GM19328 (cell line): ENCODE measurements around the gene SLC25A44.

Experiments
- ATAC-seq: cut with Tn5 transposase; IDR thresholded peaks from one replicate; pipeline ENCODE4 v1.9.1; 2021; ENCODE audit warnings: mild to moderate bottlenecking, moderate library complexity; ENCODE audit not compliant: unreplicated experiment

Gene SLC25A44

DNA sequence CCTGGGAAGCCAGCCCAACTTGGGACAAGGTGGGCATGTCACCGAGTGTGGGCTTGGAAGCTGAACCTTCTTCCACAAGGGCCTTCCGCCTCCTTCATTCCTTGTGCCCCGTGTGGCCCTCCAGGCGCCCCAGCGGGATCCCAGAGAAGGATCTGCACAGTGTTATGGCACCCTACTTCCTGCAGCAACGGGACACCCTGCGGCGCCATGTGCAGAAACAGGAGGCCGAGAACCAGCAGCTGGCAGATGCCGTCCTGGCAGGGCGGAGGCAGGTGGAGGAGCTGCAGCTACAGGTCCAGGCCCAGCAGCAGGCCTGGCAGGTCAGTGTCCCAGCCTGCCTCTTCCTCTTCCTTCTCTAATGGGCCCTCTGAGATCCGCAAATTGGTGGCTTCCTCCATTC is 42.3 kb downstream of the SLC25A44 start:
- no peak for ATAC-seq

- ATAC-seq: no peak
Observed at GRCh38 chr1:156238248-156238647, 44.3 kb downstream of the SLC25A44 start.

- ATAC-seq: no peak
Observed at GRCh38 chr1:156241311-156241811, 47.5 kb downstream of the SLC25A44 start.

DNA sequence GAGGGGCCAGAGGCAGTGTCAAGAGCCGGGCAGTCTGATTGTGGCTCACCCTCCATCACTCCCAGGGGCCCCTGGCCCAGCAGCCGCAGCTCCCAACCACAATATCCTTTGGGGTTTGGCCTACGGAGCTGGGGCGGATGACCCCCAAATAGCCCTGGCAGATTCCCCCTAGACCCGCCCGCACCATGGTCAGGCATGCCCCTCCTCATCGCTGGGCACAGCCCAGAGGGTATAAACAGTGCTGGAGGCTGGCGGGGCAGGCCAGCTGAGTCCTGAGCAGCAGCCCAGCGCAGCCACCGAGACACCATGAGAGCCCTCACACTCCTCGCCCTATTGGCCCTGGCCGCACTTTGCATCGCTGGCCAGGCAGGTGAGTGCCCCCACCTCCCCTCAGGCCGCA is 48.0 kb downstream of the SLC25A44 start, which contains the start of gene BGLAP:
Gene BGLAP, plus strand, starts transcription at position 259 of the 400 bp plus-strand sequence. Its CDS starts 48 bp downstream, at position 307.
- no peak for ATAC-seq

DNA sequence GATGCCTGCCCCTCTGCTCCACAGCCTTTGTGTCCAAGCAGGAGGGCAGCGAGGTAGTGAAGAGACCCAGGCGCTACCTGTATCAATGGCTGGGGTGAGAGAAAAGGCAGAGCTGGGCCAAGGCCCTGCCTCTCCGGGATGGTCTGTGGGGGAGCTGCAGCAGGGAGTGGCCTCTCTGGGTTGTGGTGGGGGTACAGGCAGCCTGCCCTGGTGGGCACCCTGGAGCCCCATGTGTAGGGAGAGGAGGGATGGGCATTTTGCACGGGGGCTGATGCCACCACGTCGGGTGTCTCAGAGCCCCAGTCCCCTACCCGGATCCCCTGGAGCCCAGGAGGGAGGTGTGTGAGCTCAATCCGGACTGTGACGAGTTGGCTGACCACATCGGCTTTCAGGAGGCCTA is 48.8 kb downstream of the SLC25A44 start:
- ATAC-seq: no peak

DNA sequence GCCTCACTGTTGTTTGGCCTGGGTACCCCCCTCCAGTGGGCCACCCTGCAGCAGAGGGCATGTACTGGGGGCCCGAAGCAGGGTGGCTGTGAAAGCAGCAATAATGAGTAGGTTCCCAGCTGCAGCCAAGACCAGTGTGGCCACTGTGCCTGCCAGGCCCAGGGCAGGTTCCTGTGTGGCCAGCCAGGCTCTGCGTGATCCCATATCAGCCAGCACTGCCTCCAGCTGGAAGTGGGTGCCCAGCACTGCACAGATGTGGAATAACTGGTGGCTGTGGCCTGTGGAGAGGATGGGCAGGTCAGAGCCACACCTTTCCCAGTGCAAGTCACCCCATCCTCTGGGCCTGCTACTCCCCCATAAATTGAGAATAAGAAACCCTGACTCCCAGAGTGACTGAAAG is 50.2 kb downstream of the SLC25A44 start:
- no peak for ATAC-seq

- no peak for ATAC-seq
Observed at GRCh38 chr1:156244712-156245111, 50.8 kb downstream of the SLC25A44 start.

DNA sequence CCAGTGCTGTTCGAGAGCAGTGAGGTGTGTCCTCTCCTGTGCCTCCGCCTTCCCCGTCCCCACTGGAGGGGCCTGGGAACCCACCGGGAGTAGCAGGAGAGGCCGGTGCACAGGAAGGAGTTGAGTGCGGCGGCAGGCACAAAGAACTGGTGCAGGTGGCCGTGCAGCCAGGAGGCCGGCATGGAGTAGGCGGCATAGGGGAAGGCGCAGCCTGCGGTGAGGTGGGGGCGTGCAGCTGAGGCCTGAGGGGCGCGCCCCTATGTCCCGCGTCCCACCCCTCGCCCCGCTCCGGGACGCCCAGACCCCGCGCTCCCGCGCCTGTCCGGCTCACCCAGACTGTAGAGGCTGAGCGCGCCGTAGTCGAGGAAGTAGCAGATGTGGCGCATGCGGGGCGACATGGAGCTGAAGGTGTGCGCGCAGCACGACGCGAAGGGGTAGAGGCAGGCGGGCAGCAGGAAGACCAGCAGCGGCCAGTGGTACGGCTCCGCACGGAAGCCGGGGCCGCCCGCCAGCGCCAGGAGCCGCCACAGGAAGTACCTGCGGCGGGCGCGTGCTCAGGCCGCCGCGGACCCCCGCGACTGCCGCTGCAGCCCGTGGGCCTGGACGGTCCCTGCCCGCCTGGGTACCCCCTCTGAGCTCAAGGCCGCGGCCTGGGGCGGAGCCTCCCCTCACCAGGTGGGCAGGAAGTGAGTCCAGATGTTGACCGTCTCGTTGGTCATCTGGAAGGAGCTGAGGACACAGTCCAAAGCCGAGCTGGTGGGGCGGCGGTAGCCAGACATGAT is 51.7 kb downstream of the SLC25A44 start:
- no peak for ATAC-seq

DNA sequence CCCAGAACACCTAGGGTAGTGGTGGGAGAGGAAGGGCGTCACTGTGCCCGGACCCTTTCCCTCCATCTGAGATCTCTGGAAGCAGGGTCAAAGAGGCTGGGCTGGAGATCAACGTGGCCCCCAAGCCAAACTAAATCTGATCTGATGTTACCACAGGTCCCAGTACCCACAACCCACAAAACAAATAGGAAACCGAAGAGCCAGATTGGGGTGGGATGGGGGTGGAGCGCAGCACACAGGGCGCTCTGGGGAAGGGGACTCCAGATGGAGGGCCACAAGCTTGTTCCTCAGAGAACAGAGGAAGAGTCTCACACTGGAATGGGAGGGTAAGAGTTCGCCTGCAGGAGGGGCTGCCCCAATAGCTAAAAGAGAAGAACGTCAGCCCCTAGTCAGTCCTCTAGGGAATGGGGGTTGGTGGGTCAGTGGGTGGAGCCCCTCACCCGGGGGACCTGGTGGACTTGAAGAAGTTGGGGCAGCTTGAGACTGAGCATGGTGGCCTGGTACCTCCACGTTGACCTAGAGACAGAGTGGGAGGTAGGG is 52.4 kb downstream of the SLC25A44 start:
- no peak for ATAC-seq

DNA sequence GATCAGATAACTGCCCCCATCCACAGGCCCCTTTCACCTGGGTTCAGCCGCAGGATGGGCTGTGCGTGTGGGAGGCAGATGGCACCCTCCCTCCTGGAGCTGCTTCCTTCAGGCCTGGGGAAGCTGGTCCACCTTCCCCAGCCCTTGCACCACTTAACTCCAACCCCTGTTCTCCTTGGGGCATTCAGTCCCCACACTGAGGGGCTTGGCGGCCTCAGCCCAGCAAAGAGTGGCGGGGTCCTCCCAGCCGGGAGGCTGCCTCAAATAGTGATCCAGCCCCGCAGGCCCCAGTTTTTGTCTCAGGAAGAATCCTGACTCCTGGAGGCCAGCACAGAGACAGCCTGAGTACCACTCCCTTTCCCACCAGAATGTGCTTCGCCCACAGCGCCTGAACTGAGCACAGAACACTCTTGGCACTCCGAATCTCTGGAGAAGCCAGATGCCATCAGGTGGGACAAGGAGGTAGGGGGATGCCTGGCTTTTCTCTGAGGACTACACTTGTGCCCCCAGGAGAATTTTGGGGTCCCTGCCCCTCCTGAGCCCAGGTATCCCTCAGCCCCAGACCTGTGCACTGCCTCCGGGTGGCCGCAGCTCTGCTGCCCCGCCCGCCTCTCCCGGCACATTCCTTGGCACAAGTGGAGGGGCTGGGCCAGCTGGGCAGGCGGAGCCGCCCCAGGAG is 53.0 kb downstream of the SLC25A44 start:
- ATAC-seq: no peak

- no peak for ATAC-seq
Observed at GRCh38 chr1:156247460-156248322, 53.8 kb downstream of the SLC25A44 start, which contains the start of gene PAQR6. Gene PAQR6, minus strand, starts transcription at chr1:156248056. Its CDS starts 1,325 bp downstream, at chr1:156246731.

DNA sequence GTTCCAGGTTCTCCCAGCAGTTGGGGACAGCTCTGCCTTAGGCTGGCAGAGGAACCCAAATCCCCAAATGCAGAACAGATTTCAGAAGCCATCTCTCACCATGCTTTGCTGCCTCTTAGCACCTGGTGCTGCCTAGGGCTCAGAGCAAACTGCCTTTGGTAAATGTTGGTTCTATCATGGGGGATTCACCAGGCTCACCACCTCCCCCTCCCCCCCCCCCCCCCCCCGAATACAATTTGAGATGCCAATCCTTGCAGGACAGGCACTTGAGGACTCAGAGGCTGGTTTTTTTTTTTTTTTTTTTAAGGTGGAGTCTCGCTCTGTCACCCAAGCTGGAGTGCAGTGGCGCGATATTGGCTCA is 54.4 kb downstream of the SLC25A44 start:
- ATAC-seq: no peak

GRCh38 chr1:156249593-156249992 is 55.7 kb downstream of the SLC25A44 start:
- ATAC-seq: no peak

DNA sequence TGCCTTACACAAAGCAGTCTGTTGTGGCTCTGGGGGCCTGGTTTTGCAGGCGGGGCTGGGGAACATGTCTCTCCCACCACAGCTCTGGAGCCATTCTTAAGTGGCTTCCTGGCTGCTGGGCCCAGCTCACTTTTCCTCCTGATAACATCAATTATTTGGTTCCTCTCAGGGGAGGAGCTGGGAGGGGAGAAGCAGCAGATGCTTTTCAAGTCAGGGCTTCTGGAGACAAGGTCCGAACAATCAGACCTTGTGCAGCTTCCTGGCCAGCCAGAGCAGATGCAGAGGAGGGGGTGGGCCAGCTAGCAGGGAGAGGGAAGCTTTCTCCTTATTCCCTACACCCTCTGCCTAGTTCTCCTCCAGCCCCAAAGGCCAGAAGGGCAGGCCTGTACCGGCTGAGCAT is 57.6 kb downstream of the SLC25A44 start:
- no peak for ATAC-seq

- ATAC-seq: no peak
Observed at GRCh38 chr1:156253634-156254033, 59.7 kb downstream of the SLC25A44 start.

DNA sequence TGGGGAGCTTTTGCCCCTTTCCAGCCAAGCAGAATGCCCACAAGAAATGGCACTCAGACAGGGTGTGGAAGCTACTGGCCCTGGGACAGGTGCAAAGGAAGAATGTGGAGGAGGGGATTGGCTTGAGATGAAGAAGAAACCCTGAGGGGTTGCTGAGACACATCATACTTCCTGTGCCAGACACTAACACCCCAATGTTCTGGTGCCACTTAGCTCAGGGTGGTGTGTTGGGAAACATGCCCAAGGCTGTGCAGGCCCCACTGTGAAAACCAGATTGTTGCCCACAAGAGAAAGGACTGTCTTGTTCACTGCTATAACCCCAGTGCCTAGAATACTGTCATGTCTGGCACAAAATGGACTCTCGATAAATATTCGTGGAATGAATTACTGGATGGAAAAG is 63.8 kb downstream of the SLC25A44 start:
- ATAC-seq: no peak

DNA sequence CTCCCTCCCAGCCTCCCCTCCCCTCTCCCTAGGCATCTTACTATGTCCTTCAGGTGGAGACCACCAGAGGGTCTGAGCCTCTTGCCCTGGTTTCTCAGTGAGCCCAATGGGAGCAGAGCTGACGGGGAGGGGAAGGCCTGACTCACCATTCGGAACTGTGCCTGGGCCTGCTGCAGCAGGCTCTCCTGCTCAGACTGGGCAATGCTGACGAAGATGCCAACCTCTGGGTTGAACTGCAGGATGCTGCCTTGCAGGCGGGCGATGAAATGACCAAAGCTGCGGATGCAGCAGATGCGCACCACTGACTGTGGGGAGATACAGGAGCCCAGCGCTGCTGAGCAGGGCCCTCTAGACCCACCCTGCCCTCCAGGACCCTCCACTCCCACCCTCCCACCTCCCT is 65.0 kb downstream of the SLC25A44 start:
- ATAC-seq: no peak

DNA sequence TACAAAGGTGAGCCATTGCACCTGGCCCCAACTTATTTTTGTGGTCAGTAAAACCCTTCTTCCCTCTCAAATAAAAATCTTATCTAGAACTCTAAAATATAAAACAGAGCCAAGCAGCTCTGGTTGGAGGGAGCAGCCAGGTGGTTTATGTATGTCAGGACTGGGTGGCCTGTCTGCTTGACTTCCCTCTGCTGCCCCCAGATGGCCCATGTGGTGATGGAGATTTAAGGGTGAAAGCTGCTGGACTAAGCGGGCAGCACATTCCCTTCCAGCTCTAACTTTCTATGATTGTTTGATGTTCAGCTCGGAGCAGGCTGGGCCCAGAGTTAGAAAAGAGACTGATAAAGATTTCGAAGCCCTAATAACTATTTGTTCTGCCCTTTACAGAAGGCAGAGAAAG is 65.9 kb downstream of the SLC25A44 start:
- no peak for ATAC-seq

DNA sequence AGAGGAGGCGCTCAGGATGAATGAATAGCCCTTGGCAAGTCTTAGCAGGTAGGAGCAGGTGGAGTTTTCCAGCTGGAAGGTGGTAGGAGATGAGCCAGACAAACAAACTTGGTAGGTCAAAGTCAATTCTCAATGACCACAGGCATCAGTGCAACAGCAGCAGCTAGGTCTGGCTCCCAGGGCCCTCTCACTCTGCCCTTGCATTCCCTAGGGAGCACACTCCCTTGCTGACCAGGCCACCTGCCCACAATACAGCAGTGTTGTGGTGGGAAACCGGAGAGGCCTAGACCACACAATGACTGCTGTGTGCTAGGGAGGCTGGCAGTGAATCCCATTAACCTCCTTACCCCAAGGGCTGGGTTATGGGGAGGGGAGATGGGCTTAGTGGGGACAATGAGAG is 67.0 kb downstream of the SLC25A44 start:
- ATAC-seq: no peak
